ENCODE results near the gene CYTH1. TPM values are rescaled to one million over a fixed set of nuclear protein-coding genes. Genes with fewer than 3 reads are reported as not detected.
A peak's percentile ranks its signal among the peaks of the same experiment; 100 is the strongest.

CYTH1 gene
- total RNA-seq, 2 experiments from 2014 or later, result 288 to 309 TPM

- peaks cover 48% of the 10 kb centered on the region for H3K4me1 Mint-ChIP-seq
- no peak for DNase-seq
- no peak overlapping the region for H3K27ac Mint-ChIP-seq
- H3K4me3 Mint-ChIP-seq, result no peak overlapping the region
- H3K36me3 Mint-ChIP-seq (ENCODE audit: low read depth), result peaks cover 74% of the 10 kb centered on the region
- H3K27me3 Mint-ChIP-seq, result no peaks in the 10 kb centered on the region
- H3K9me3 Mint-ChIP-seq, result no peaks in the 10 kb centered on the region
- CTCF ChIA-PET, result interaction anchor here (1.7 to 4.3 kb wide), 3 partner anchors 11 to 209 kb away, joined by 6 to 17 read pairs (median 17); no protein-coding TSS in a partner anchor
- POLR2A ChIA-PET, result interaction anchor here (5.6 kb wide), 2 partner anchors 19 to 30 kb away, joined by 35 to 37 read pairs; no protein-coding TSS in a partner anchor
Observed at GRCh38 chr17:78706271-78706915, 75.7 kb downstream of the CYTH1 start.

DNA sequence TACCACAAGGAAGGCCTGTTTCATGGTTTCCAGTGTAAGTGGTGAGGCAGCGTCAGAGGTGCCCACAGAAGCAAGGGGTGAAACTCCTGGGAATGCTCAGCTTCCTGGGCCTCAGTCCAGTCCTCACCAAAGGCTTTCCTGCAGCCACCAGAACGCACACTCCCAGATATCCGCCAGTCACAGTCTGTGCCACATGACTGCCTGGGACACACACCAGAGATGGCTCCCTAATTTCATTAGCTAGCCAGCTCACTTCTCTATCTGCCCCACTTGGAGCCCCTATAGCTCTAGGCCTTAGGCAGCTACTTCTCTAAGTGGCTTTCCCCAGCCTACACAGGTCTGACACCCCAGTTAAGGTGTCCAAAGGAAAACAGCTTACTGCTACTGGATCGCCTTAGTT lies 77.0 kb downstream of the CYTH1 start:
- H3K36me3 Mint-ChIP-seq (ENCODE audit: low read depth), result peaks cover 79% of the 10 kb centered on the region
- ChIA-PET CTCF (no interaction called here), POLR2A (no interaction called here)
- H3K4me1 Mint-ChIP-seq, result peaks cover 38% of the 10 kb centered on the region
- no peak overlapping the region for H3K4me3 Mint-ChIP-seq
- no peak for DNase-seq
- no peak overlapping the region for H3K27ac Mint-ChIP-seq
- H3K9me3 Mint-ChIP-seq, result no peaks in the 10 kb centered on the region
- no peaks in the 10 kb centered on the region for H3K27me3 Mint-ChIP-seq

DNA sequence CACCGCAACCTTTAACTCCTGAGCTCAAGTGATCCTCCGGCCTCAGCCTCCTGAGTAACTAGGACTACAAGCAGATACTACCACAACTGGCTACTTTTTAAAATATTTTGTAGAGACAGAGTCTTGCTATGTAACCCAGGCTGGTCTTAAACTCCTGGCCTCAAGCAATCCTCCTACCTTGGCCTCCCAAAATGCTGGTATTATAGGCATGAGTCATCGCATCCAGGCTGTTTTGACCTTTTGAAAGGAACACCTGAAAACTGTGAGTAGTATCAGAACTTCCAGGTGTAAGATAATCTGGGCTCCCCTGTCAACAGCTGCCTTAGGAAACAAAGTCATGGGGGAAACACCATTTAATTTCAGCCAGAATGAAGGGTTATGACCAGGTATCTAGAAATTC lies 77.5 kb downstream of the CYTH1 start:
- H3K9me3 Mint-ChIP-seq, result no peaks in the 10 kb centered on the region
- peaks cover 33% of the 10 kb centered on the region for H3K4me1 Mint-ChIP-seq
- DNase-seq, result no peak
- no peak overlapping the region for H3K27ac Mint-ChIP-seq
- H3K27me3 Mint-ChIP-seq, result no peaks in the 10 kb centered on the region
- ChIA-PET POLR2A (no interaction called here), CTCF (no interaction called here)
- H3K36me3 Mint-ChIP-seq (ENCODE audit: low read depth), result peaks cover 82% of the 10 kb centered on the region
- no peak overlapping the region for H3K4me3 Mint-ChIP-seq

DNA sequence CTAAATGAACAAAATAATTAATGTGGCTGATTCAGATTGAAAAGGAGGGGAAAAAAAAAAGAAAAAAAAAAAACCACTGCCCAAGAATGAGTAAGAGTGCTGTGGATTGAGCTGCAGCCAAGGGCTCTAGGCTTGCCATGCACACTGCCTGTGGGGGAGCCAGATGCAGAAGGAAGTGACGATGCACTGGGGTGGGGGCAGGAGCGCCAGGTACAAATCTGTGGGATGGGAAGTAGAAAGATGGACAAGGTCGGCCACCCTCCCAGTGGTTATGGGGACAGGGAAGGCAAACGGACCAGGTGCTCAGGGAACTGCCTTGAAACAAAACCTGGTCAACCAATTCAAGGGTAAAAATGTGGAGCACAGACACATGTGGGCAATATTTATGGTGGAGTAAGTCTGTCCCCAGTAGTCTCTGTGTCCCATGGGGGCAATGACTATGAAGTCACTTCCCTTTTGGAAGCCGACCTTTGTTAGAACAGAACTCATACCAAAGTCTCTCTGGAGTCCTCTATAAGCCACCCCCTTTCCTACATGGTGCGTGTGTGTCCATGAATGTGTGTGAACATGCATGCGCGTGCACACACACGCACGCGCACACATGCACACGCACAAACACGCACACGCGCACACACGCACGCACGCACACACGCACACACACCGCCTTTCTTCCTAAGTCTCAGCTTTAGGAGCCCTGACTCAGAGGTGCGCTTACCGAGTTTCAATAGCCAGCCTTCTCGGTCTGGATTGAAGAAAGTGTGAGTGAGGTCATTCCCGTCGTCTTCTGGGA lies 84.3 kb downstream of the CYTH1 start:
- Mint-ChIP-seq H3K4me3 (no peak overlapping the region), H3K27ac (peak overlapping the region; percentile 44), H3K27me3 (no peaks in the 10 kb centered on the region), H3K4me1 (peaks cover 10% of the 10 kb centered on the region), H3K9me3 (no peaks in the 10 kb centered on the region), H3K36me3 (ENCODE audit: low read depth) (peaks cover 91% of the 10 kb centered on the region)
- DNase-seq, result no peak
- ChIA-PET POLR2A (interaction anchor here (0.6 to 0.9 kb wide), 2 partner anchors 9 to 93 kb away, joined by 3 read pairs; no protein-coding TSS in a partner anchor), CTCF (interaction anchor here (0.7 to 0.8 kb wide), 3 partner anchors 11 to 365 kb away, joined by 3 to 4 read pairs (median 4); no protein-coding TSS in a partner anchor)

DNA sequence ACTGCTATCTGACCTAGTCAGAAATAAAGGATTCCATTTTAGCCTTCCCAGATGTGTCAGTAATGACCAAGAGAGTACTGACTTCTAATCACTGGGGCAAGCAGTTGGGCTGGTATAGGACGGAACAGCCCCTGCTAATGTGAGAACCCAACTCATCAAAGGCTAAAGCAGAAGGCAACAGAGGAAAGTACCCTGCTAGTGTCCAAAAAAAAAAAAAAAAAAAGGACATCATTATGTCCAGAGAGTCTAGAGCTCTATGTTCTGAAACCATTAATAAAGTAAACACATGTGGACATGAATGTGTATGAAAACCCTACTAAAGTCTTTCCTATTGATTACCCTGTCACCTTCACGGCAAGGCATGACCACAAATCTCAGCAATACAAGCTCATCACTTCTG lies 85.0 kb downstream of the CYTH1 start:
- Mint-ChIP-seq H3K27me3 (no peaks in the 10 kb centered on the region), H3K4me1 (peaks cover 10% of the 10 kb centered on the region), H3K4me3 (no peak overlapping the region), H3K36me3 (ENCODE audit: low read depth) (peaks cover 92% of the 10 kb centered on the region), H3K9me3 (no peaks in the 10 kb centered on the region), H3K27ac (peak overlapping the region; percentile 44)
- DNase-seq, result no peak
- ChIA-PET POLR2A (interaction anchor here (0.6 to 1.5 kb wide), 3 partner anchors 8 to 94 kb away, joined by 3 to 6 read pairs (median 3); no protein-coding TSS in a partner anchor), CTCF (interaction anchor here (0.7 to 0.8 kb wide), 3 partner anchors 12 to 364 kb away, joined by 3 to 4 read pairs (median 4); no protein-coding TSS in a partner anchor)

GRCh38 chr17:78696016-78696982 lies 85.8 kb downstream of the CYTH1 start:
- no peak overlapping the region for H3K4me3 Mint-ChIP-seq
- ChIA-PET CTCF (no interaction called here), POLR2A (interaction anchor here (1.0 to 1.5 kb wide), 2 partner anchors 12 to 84 kb away, joined by 3 to 6 read pairs; no protein-coding TSS in a partner anchor)
- peaks cover 10% of the 10 kb centered on the region for H3K4me1 Mint-ChIP-seq
- H3K27ac Mint-ChIP-seq, result peak overlapping the region; percentile 28
- no peaks in the 10 kb centered on the region for H3K9me3 Mint-ChIP-seq
- H3K27me3 Mint-ChIP-seq, result no peaks in the 10 kb centered on the region
- DNase-seq, result no peak
- H3K36me3 Mint-ChIP-seq (ENCODE audit: low read depth), result peaks cover 91% of the 10 kb centered on the region

GRCh38 chr17:78694805-78695531 lies 87.1 kb downstream of the CYTH1 start:
- no peak overlapping the region for H3K4me3 Mint-ChIP-seq
- H3K27me3 Mint-ChIP-seq, result no peaks in the 10 kb centered on the region
- H3K9me3 Mint-ChIP-seq, result no peaks in the 10 kb centered on the region
- ChIA-PET CTCF (no interaction called here), POLR2A (interaction anchor here (1.0 kb wide), 1 partner anchor 85 kb away, joined by 3 read pairs; no protein-coding TSS in a partner anchor)
- H3K27ac Mint-ChIP-seq, result no peak overlapping the region
- no peak for DNase-seq
- peaks cover 92% of the 10 kb centered on the region for H3K36me3 Mint-ChIP-seq (ENCODE audit: low read depth)
- H3K4me1 Mint-ChIP-seq, result peaks cover 10% of the 10 kb centered on the region

DNA sequence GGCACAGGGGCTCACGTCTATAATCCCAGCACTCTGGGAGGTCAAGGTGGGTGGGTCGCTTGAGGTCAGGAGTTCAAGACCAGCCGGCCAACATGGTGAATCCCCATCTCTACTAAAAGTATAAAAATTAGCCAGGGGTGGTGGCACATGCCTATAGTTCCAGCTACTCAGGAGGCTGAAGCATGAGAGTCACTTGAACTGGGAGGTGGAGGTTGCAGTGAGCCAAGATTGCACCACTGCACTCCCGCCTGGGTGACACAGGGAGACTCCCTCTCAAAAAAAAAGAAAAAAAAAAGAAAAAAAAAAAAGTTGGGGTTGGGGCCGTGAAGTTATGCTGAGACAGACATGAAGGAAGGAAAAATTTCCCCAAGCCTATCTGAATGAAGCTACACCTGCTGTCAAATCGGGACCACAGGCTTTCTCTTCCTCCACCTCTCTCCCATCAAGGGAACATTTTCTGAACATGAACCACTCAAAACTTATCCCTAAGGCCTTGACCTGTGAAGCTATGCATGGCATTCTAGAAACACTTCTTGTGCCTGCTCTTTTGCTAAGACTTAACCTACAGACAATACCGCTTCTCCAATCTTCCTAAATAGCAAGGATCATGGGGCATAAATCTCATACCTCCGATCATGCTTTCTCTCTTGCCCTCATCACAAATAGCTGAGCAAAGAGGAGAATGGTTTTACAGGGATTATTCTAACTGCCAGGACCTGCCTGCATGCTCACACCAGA lies 88.6 kb downstream of the CYTH1 start:
- Mint-ChIP-seq H3K27ac (peak overlapping the region; percentile 7), H3K36me3 (ENCODE audit: low read depth) (peaks cover 93% of the 10 kb centered on the region), H3K4me1 (peaks cover 9% of the 10 kb centered on the region), H3K9me3 (no peaks in the 10 kb centered on the region), H3K27me3 (no peaks in the 10 kb centered on the region), H3K4me3 (no peak overlapping the region)
- ChIA-PET CTCF (no interaction called here), POLR2A (interaction anchor here (1.4 kb wide), 1 partner anchor 27 kb away, joined by 5 read pairs; no protein-coding TSS in a partner anchor)
- no peak for DNase-seq

DNA sequence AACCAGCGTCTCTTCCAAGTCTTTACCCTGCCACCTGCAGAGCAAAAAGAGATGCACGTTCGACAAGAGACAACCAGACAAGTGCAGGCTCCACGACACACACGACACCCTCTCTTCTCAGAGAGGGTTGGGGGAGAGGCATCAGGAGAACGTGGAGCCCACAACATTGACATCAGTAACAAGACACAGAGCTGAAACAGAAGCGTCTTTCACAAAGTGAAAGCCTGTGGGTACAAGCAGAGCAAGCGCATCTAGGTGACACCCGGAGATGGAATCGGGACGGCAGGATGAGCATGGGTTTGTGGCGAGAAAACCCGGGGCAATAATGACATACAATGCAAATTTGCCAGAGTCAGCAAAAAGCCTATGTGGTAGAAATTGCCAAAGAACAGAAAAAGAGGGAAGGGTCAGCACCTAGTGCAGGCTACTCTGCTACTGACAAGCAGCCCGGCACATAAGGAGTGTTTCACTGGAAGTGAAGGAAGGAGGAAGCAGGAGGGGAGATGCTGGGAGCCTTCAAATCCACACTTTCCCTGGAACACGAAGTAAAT lies 89.5 kb downstream of the CYTH1 start:
- CTCF ChIA-PET, result no interaction called here
- H3K27me3 Mint-ChIP-seq, result no peaks in the 10 kb centered on the region
- POLR2A ChIA-PET, result interaction anchor here (1.4 kb wide), 1 partner anchor 26 kb away, joined by 5 read pairs; no protein-coding TSS in a partner anchor
- no peak overlapping the region for H3K27ac Mint-ChIP-seq
- H3K4me3 Mint-ChIP-seq, result no peak overlapping the region
- no peaks in the 10 kb centered on the region for H3K9me3 Mint-ChIP-seq
- H3K36me3 Mint-ChIP-seq (ENCODE audit: low read depth), result peaks cover 93% of the 10 kb centered on the region
- no peak for DNase-seq
- H3K4me1 Mint-ChIP-seq, result peaks cover 8% of the 10 kb centered on the region

- ChIA-PET POLR2A (interaction anchor here (1.0 kb wide), 1 partner anchor 9 kb away, joined by 3 read pairs; no protein-coding TSS in a partner anchor), CTCF (interaction anchor here (0.5 to 1.3 kb wide), 6 partner anchors 9 to 107 kb away, joined by 3 to 6 read pairs (median 4); no protein-coding TSS in a partner anchor)
- no peaks in the 10 kb centered on the region for H3K9me3 Mint-ChIP-seq
- no peak overlapping the region for H3K4me3 Mint-ChIP-seq
- H3K4me1 Mint-ChIP-seq, result peaks cover 8% of the 10 kb centered on the region
- no peaks in the 10 kb centered on the region for H3K27me3 Mint-ChIP-seq
- peak overlapping the region; percentile 32 for H3K27ac Mint-ChIP-seq
- no peak for DNase-seq
- peaks cover 83% of the 10 kb centered on the region for H3K36me3 Mint-ChIP-seq (ENCODE audit: low read depth)
Observed at GRCh38 chr17:78689029-78689428, 93.0 kb downstream of the CYTH1 start.

DNA sequence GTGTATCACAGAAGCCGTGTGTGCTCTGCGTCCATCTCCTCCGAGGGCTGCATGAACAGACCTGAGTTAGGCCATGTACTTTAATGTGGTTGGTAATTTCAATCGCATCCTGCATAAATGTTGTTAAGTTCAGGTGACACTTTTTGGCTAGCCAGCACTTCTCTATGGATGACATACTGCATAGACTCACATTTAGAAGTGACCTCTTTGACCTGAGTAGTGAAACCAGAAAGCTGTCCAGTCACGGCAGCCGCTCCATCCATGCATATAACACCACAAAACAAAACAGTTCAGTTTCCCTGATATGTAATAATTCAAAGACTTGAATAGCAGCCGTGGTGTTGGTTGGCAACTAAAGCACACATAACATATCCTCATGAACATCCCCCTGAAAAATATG lies 94.1 kb downstream of the CYTH1 start:
- Mint-ChIP-seq H3K27ac (no peak overlapping the region), H3K27me3 (no peaks in the 10 kb centered on the region), H3K4me3 (no peak overlapping the region), H3K36me3 (ENCODE audit: low read depth) (peaks cover 84% of the 10 kb centered on the region), H3K4me1 (peaks cover 8% of the 10 kb centered on the region), H3K9me3 (no peaks in the 10 kb centered on the region)
- POLR2A ChIA-PET, result no interaction called here
- no peak for DNase-seq
- CTCF ChIA-PET, result no interaction called here
